ENCODE data around the gene HELQ. TPM values are rescaled to one million over a fixed set of nuclear protein-coding genes. Genes with fewer than 3 reads are reported as not detected.
"Not testable (repeated sequence)": the region's sequence is repeated elsewhere in the genome, so short reads cannot be mapped to it uniquely, and the experiment has no call there.

The HELQ gene
- polyA plus RNA-seq (2013) = 11.6 TPM

- CTCF ChIA-PET = interaction anchor here (0.6 to 2.5 kb wide), 5 partner anchors 13 to 172 kb away, joined by 3 to 6 read pairs (median 3); partner anchors contain the start of gene COQ2
- H3K36me3 ChIP-seq (ENCODE audit: control insufficient read depth in 4 of 4, insufficient read depth in 4 of 4, low read length in 3 of 4) = peaks cover 6 to 38% (median 29%) of the 10 kb centered on the region in 4 experiments
- no peaks in the 10 kb centered on the region for H3K27me3 ChIP-seq (replicated peaks in 2 of 5; ENCODE audit: control insufficient read depth in 4 of 5, insufficient read depth in 5 of 5, low read length in 4 of 5)
- H3K27ac ChIP-seq (ENCODE audit: insufficient read depth in 1 of 2, low read depth in 1 of 2, low read length in 2 of 2, poor library complexity in 1 of 2, severe bottlenecking in 2 of 2) = peak within 1 kb of the TSS; percentile 96 to 98
- peaks cover 9 to 30% (median 26%) of the 10 kb centered on the region in 4 experiments for H3K4me1 ChIP-seq (ENCODE audit: control extremely low read depth in 1 of 4, control insufficient read depth in 4 of 4, insufficient read depth in 4 of 4, low read length in 3 of 4)
- POLR2A ChIA-PET = interaction anchor here (0.6 to 1.2 kb wide), 4 partner anchors 11 to 93 kb away, joined by 3 read pairs; partner anchors contain the start of gene ABRAXAS1
- DNase-seq = peak; percentile 100
- WGBS (ENCODE audit: insufficient coverage) = under 1% methylated on average over 33 of the region's 58 CpGs
- no peaks in the 10 kb centered on the region for H3K9me3 ChIP-seq (ENCODE audit: control extremely low read depth in 1 of 5, control insufficient read depth in 4 of 5, insufficient read depth in 2 of 5, low read depth in 1 of 5, low read length in 4 of 5)
- H3K4me3 ChIP-seq (ENCODE audit: control insufficient read depth in 1 of 7, extremely low read depth in 1 of 7, insufficient read depth in 4 of 7, low read depth in 2 of 7, low read length in 6 of 7) = peak within 1 kb of the TSS; percentile 74 to 96 (median 93)
These were observed at the start of gene HELQ, which contains the start of gene MRPS18C for GRCh38 chr4:83455281-83456183. HELQ (minus strand) TSS chr4:83455823; CDS start chr4:83455693, 130 bp downstream. MRPS18C (plus strand) TSS chr4:83456058; CDS start chr4:83456078, 20 bp downstream.

- ChIA-PET CTCF (interaction anchor here (1.1 to 9.2 kb wide), 4 partner anchors 13 to 139 kb away, joined by 3 to 103 read pairs (median 3); no protein-coding TSS in a partner anchor), POLR2A (interaction anchor here (0.6 kb wide), 1 partner anchor 140 kb away, joined by 4 read pairs; no protein-coding TSS in a partner anchor)
- Histone ChIP-seq H3K36me3 (ENCODE audit: control insufficient read depth in 4 of 4, insufficient read depth in 4 of 4, low read length in 3 of 4) (no peaks in the 10 kb centered on the region), H3K4me1 (ENCODE audit: control extremely low read depth in 1 of 4, control insufficient read depth in 4 of 4, insufficient read depth in 4 of 4, low read length in 3 of 4) (peaks cover 0 to 8% (median 2%) of the 10 kb centered on the region in 4 experiments), H3K9me3 (ENCODE audit: control extremely low read depth in 1 of 5, control insufficient read depth in 4 of 5, insufficient read depth in 2 of 5, low read depth in 1 of 5, low read length in 4 of 5) (no peaks in the 10 kb centered on the region), H3K27ac (ENCODE audit: insufficient read depth in 1 of 2, low read depth in 1 of 2, low read length in 2 of 2, poor library complexity in 1 of 2, severe bottlenecking in 2 of 2) (no peak overlapping the region), H3K4me3 (ENCODE audit: control insufficient read depth in 1 of 7, extremely low read depth in 1 of 7, insufficient read depth in 4 of 7, low read depth in 2 of 7, low read length in 6 of 7) (no peak overlapping the region), H3K27me3 (replicated peaks in 2 of 5; ENCODE audit: control insufficient read depth in 4 of 5, insufficient read depth in 5 of 5, low read length in 4 of 5) (no peaks in the 10 kb centered on the region)
- peak in 1 of 3 donors; percentile 11 for DNase-seq
- WGBS (ENCODE audit: insufficient coverage) = 97% methylated on average over 6 of the region's 10 CpGs
These were observed 49.4 kb upstream of the HELQ start for GRCh38 chr4:83504996-83505395.

- POLR2A ChIA-PET = interaction anchor here (0.6 kb wide), 1 partner anchor 140 kb away, joined by 4 read pairs; no protein-coding TSS in a partner anchor
- no peak overlapping the region for H3K27ac ChIP-seq (ENCODE audit: insufficient read depth in 1 of 2, low read depth in 1 of 2, low read length in 2 of 2, poor library complexity in 1 of 2, severe bottlenecking in 2 of 2)
- H3K36me3 ChIP-seq (ENCODE audit: control insufficient read depth in 4 of 4, insufficient read depth in 4 of 4, low read length in 3 of 4) = no peaks in the 10 kb centered on the region
These were observed 48.9 kb upstream of the HELQ start for GRCh38 chr4:83504503-83504902.

GRCh38 chr4:83503974-83504373 lies 48.4 kb upstream of the HELQ start:
- ChIA-PET CTCF (interaction anchor here (1.2 to 9.2 kb wide), 2 partner anchors 50 to 140 kb away, joined by 3 to 103 read pairs; no protein-coding TSS in a partner anchor), POLR2A (no interaction called here)
- Histone ChIP-seq H3K4me1 (ENCODE audit: control extremely low read depth in 1 of 4, control insufficient read depth in 4 of 4, insufficient read depth in 4 of 4, low read length in 3 of 4) (peaks cover 0 to 8% (median 2%) of the 10 kb centered on the region in 4 experiments), H3K9me3 (ENCODE audit: control extremely low read depth in 1 of 5, control insufficient read depth in 4 of 5, insufficient read depth in 2 of 5, low read depth in 1 of 5, low read length in 4 of 5) (no peaks in the 10 kb centered on the region), H3K4me3 (ENCODE audit: control insufficient read depth in 1 of 7, extremely low read depth in 1 of 7, insufficient read depth in 4 of 7, low read depth in 2 of 7, low read length in 6 of 7) (no peak overlapping the region), H3K27me3 (replicated peaks in 2 of 5; ENCODE audit: control insufficient read depth in 4 of 5, insufficient read depth in 5 of 5, low read length in 4 of 5) (no peaks in the 10 kb centered on the region), H3K36me3 (ENCODE audit: control insufficient read depth in 4 of 4, insufficient read depth in 4 of 4, low read length in 3 of 4) (no peaks in the 10 kb centered on the region), H3K27ac (ENCODE audit: insufficient read depth in 1 of 2, low read depth in 1 of 2, low read length in 2 of 2, poor library complexity in 1 of 2, severe bottlenecking in 2 of 2) (no peak overlapping the region)
- DNase-seq = peak in 1 of 3 donors; percentile 11

More at GRCh38 chr4:83504503-83504902, 48.9 kb upstream of the HELQ start:
- peaks cover 0 to 8% (median 2%) of the 10 kb centered on the region in 4 experiments for H3K4me1 ChIP-seq (ENCODE audit: control extremely low read depth in 1 of 4, control insufficient read depth in 4 of 4, insufficient read depth in 4 of 4, low read length in 3 of 4)
- H3K9me3 ChIP-seq (ENCODE audit: control extremely low read depth in 1 of 5, control insufficient read depth in 4 of 5, insufficient read depth in 2 of 5, low read depth in 1 of 5, low read length in 4 of 5) = no peaks in the 10 kb centered on the region
- H3K27me3 ChIP-seq (replicated peaks in 2 of 5; ENCODE audit: control insufficient read depth in 4 of 5, insufficient read depth in 5 of 5, low read length in 4 of 5) = no peaks in the 10 kb centered on the region
- H3K4me3 ChIP-seq (ENCODE audit: control insufficient read depth in 1 of 7, extremely low read depth in 1 of 7, insufficient read depth in 4 of 7, low read depth in 2 of 7, low read length in 6 of 7) = no peak overlapping the region
- 67% methylated on average over 4 of the region's 4 CpGs for WGBS (ENCODE audit: insufficient coverage)
- no peak for DNase-seq
- CTCF ChIA-PET = interaction anchor here (1.1 to 9.2 kb wide), 3 partner anchors 38 to 139 kb away, joined by 3 to 103 read pairs (median 3); no protein-coding TSS in a partner anchor

GRCh38 chr4:83501671-83502070 lies 46.0 kb upstream of the HELQ start:
- H3K36me3 ChIP-seq (ENCODE audit: control insufficient read depth in 4 of 4, insufficient read depth in 4 of 4, low read length in 3 of 4); H3K27me3 ChIP-seq (replicated peaks in 2 of 5; ENCODE audit: control insufficient read depth in 4 of 5, insufficient read depth in 5 of 5, low read length in 4 of 5); H3K4me3 ChIP-seq (ENCODE audit: control insufficient read depth in 1 of 7, extremely low read depth in 1 of 7, insufficient read depth in 4 of 7, low read depth in 2 of 7, low read length in 6 of 7); H3K27ac ChIP-seq (ENCODE audit: insufficient read depth in 1 of 2, low read depth in 1 of 2, low read length in 2 of 2, poor library complexity in 1 of 2, severe bottlenecking in 2 of 2); H3K4me1 ChIP-seq (ENCODE audit: control extremely low read depth in 1 of 4, control insufficient read depth in 4 of 4, insufficient read depth in 4 of 4, low read length in 3 of 4); POLR2A ChIA-PET; H3K9me3 ChIP-seq (ENCODE audit: control extremely low read depth in 1 of 5, control insufficient read depth in 4 of 5, insufficient read depth in 2 of 5, low read depth in 1 of 5, low read length in 4 of 5); DNase-seq: not testable (repeated sequence)
- CTCF ChIA-PET = interaction anchor here (1.0 kb wide), 1 partner anchor 132 kb away, joined by 3 read pairs; no protein-coding TSS in a partner anchor
- 92% methylated on average over 1 of the region's 3 CpGs for WGBS (ENCODE audit: insufficient coverage)

- POLR2A ChIA-PET = no interaction called here
- DNase-seq = no peak
- 80% methylated on average over 1 of the region's 1 CpG for WGBS (ENCODE audit: insufficient coverage)
- no peaks in the 10 kb centered on the region for H3K9me3 ChIP-seq (ENCODE audit: control extremely low read depth in 1 of 5, control insufficient read depth in 4 of 5, insufficient read depth in 2 of 5, low read depth in 1 of 5, low read length in 4 of 5)
- H3K4me1 ChIP-seq (ENCODE audit: control extremely low read depth in 1 of 4, control insufficient read depth in 4 of 4, insufficient read depth in 4 of 4, low read length in 3 of 4) = no peaks in the 10 kb centered on the region
- no peaks in the 10 kb centered on the region for H3K27me3 ChIP-seq (replicated peaks in 2 of 5; ENCODE audit: control insufficient read depth in 4 of 5, insufficient read depth in 5 of 5, low read length in 4 of 5)
- no peak overlapping the region for H3K27ac ChIP-seq (ENCODE audit: insufficient read depth in 1 of 2, low read depth in 1 of 2, low read length in 2 of 2, poor library complexity in 1 of 2, severe bottlenecking in 2 of 2)
- CTCF ChIA-PET = interaction anchor here (0.9 to 5.6 kb wide), 6 partner anchors 8 to 146 kb away, joined by 3 to 31 read pairs (median 4); partner anchors contain the start of gene ABRAXAS1
- no peaks in the 10 kb centered on the region for H3K36me3 ChIP-seq (ENCODE audit: control insufficient read depth in 4 of 4, insufficient read depth in 4 of 4, low read length in 3 of 4)
- no peak overlapping the region for H3K4me3 ChIP-seq (ENCODE audit: control insufficient read depth in 1 of 7, extremely low read depth in 1 of 7, insufficient read depth in 4 of 7, low read depth in 2 of 7, low read length in 6 of 7)
These were observed 42.6 kb upstream of the HELQ start for GRCh38 chr4:83498187-83498586.

Data from common myeloid progenitor, CD34-positive (primary cell).